Skin of body (tissue), 2 donors: ENCODE results near the gene BOLA3. TPM values are rescaled to one million over a fixed set of nuclear protein-coding genes. Genes with fewer than 3 reads are reported as not detected.
"Not testable (repeated sequence)": the region's sequence is repeated elsewhere in the genome, so short reads cannot be mapped to it uniquely, and the experiment has no call there.

Experiments
- DNase-seq: peaks from one replicate; lab custom pipeline; 2025; lab: John Stamatoyannopoulos, UW
- total RNA-seq: library from RNA; depleted of rRNA; stranded (reverse); fragments of >200 nt; gene quantifications from one replicate; pipeline ENCODE4 v1.2.3, GENCODE V29; 2014

The BOLA3 gene
- total RNA-seq, 1 donor from 2014 or later = 15.6 TPM

- no peak for DNase-seq
Measured at GRCh38 chr2:74104839-74105238, 42.9 kb downstream of the BOLA3 start.

DNA sequence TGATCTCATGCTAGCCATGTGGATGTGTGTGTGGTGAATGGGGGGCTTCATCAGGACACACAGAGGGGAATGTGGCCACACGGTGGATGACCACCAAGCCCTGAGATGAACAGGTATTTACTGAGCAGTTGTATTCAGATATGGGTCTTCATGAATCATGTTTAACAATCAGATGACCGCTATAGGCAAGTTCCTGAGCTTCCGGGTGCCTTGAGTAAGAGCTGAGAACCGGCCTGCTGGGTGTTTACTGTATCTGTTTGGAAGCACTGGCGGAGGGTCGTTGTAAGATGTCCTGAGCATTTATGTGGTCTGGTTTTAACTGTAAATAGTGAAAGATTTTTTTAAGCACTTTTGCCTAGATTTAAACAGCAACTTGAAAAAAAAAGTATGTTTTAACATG is 43.9 kb downstream of the BOLA3 start:
- no peak for DNase-seq

DNA sequence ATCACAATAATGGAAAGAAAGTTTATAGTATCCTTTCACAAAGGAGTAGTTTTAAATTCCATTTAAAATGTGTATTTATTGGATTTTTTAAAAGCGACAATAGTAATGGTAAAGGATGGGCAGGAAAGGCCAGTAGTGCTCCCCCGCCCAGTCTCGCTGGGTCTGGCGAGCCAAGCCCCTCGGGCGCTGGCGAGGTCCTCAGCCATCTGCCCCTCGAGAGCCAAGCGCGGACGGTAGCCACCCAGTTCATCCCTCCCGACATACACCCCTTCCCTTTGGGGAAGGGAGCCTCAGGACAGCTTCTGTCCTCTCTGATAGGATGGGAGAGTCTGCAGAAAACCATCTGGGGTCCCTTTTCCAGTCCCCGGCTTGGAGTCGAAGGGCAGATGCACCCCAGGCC is 45.2 kb downstream of the BOLA3 start:
- no peak for DNase-seq

DNA sequence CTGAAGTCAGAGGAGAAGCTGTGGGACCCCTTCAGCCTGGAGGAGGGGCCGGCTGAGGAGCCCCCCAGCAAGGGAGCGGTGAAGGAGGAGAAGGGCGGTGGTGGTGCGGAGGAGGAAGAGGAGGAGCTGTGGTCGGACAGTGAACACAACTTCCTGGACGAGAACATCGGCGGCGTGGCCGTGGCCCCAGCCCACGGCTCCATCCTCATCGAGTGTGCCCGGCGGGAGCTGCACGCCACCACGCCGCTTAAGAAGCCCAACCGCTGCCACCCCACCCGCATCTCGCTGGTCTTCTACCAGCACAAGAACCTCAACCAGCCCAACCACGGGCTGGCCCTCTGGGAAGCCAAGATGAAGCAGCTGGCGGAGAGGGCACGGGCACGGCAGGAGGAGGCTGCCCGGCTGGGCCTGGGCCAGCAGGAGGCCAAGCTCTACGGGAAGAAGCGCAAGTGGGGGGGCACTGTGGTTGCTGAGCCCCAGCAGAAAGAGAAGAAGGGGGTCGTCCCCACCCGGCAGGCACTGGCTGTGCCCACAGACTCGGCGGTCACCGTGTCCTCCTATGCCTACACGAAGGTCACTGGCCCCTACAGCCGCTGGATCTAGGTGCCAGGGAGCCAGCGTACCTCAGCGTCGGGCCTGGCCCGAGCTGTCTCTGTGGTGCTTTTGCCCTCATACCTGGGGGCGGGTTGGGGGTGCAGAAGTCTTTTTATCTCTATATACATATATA is 46.0 kb downstream of the BOLA3 start:
- no peak for DNase-seq

GRCh38 chr2:74100254-74101216 is 47.2 kb downstream of the BOLA3 start:
- no peak for DNase-seq

- DNase-seq = no peak
Measured at GRCh38 chr2:74099835-74100234, 47.9 kb downstream of the BOLA3 start.

DNA sequence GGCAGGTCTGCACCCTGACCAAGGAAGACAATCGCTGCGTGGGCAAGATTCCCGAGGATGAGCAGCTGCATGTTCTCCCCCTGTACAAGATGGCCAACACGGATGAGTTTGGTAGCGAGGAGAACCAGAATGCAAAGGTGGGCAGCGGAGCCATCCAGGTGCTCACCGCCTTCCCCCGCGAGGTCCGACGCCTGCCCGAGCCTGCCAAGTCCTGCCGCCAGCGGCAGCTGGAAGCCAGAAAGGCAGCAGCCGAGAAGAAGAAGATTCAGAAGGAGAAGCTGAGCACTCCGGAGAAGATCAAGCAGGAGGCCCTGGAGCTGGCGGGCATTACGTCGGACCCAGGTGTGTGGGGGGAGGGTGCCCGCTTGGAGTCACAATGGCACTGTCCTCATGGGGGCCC is 48.4 kb downstream of the BOLA3 start:
- no peak for DNase-seq

GRCh38 chr2:74097574-74097973 is 50.1 kb downstream of the BOLA3 start:
- no peak for DNase-seq

- no peak for DNase-seq
Measured at GRCh38 chr2:74096052-74096451, 51.7 kb downstream of the BOLA3 start.

GRCh38 chr2:74095632-74096031 is 52.1 kb downstream of the BOLA3 start:
- DNase-seq = no peak

- DNase-seq = no peak
Measured at GRCh38 chr2:74094291-74094690, 53.4 kb downstream of the BOLA3 start.

- DNase-seq = no peak
Measured at GRCh38 chr2:74093840-74094239, 53.9 kb downstream of the BOLA3 start.

DNA sequence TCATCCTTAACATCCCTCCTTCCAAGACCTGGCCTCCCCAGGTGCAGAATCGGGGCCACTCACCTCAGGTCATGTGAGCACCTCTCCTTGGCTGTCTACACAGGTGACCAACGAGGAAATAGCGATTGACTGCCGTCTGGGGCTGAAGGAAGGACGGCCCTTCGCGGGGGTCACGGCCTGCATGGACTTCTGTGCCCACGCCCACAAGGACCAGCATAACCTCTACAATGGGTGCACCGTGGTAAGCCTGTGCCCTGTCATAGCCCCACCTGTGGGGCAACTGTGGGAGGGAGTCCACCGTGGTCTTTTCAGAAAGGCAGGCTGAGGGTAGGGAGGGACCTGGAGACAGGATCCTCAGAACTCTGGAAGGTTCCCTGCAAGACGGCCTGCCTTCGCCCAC is 54.3 kb downstream of the BOLA3 start:
- no peak for DNase-seq

GRCh38 chr2:74092275-74092674 is 55.4 kb downstream of the BOLA3 start:
- peak; percentile 71 for DNase-seq

GRCh38 chr2:74091391-74091790 is 56.3 kb downstream of the BOLA3 start:
- no peak for DNase-seq

- DNase-seq = no peak
Measured at GRCh38 chr2:74089816-74090745, 57.6 kb downstream of the BOLA3 start.

GRCh38 chr2:74088676-74089075 is 59.0 kb downstream of the BOLA3 start:
- not testable (repeated sequence) for DNase-seq

- DNase-seq = no peak
Measured at GRCh38 chr2:74087696-74088095, 60.0 kb downstream of the BOLA3 start.

DNA sequence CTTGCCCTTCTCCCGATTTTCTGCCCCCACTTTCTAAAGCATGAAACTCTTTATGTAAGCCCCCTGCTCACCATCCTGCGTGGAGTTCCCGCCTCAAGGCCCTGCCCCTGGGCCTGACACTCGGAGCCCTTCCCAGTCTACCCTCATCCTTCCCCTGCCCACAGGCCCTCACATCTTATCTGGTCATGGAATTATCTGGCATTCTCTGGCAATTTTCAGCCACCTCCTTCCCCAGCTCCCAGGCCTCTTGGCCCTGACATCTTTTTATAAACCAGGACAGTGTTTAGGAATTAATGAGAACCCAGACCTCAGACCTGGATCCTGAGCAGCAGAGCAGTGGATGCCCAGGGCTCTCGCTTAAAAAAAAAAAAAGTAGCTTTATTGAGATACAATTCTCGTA is 61.7 kb downstream of the BOLA3 start:
- no peak for DNase-seq
